NCI-H82 (cell line): ENCODE data around the gene SLC7A11.

Experiments
- DNase-seq: peaks from one replicate; lab custom pipeline; 2025; lab: John Stamatoyannopoulos, UW

SLC7A11 gene

GRCh38 chr4:138205531-138206233 lies 36.5 kb downstream of the SLC7A11 start:
- no peak for DNase-seq

DNA sequence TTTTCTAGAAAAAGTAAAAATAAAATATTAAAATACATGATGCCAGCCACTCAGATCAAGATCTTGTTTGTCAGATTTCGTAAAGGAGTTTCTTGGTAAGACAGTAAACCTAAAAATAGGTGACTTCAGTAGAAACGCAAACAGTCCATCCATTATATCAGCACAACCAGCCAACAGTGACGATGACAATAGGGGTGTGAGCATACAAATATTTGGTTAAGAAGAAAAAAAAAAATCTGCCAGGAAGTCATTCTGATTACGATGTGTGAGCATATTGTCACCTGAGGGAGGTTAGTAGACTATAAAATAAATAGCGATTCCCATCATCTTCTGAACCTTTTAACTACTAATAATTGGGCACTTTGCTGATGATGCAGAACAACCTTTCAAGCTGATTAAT lies 37.6 kb downstream of the SLC7A11 start:
- no peak for DNase-seq

GRCh38 chr4:138202686-138203085 lies 39.5 kb downstream of the SLC7A11 start:
- no peak for DNase-seq

GRCh38 chr4:138200236-138200590 lies 41.9 kb downstream of the SLC7A11 start:
- DNase-seq: no peak

GRCh38 chr4:138199568-138200235 lies 42.4 kb downstream of the SLC7A11 start:
- no peak for DNase-seq

DNA sequence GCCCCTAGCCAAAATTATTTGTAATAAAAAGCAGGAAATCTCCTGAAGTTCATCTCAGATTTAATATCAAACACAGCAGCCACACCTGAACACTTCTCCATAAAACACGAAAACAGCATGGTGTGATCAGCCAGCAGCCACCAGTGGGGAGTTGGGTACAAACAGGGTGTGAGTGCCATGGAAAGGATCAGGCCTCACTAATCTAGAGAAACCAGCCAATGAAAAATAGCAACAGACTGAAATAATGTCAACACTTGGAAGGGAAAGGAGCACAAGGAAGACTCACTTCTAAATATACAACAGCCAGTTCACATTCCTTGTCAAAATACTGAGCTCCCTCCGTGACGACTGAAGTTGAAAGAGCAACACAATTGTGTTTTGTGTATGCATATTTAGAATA lies 46.0 kb downstream of the SLC7A11 start:
- no peak for DNase-seq

- no peak for DNase-seq
Observed at GRCh38 chr4:138193963-138194362, 48.2 kb downstream of the SLC7A11 start.

- DNase-seq: no peak
Observed at GRCh38 chr4:138192113-138192512, 50.0 kb downstream of the SLC7A11 start.

GRCh38 chr4:138190452-138190858 lies 51.7 kb downstream of the SLC7A11 start:
- DNase-seq: no peak

- DNase-seq: no peak
Observed at GRCh38 chr4:138189206-138189605, 52.9 kb downstream of the SLC7A11 start.

- DNase-seq: peak; percentile 28
Observed at GRCh38 chr4:138188406-138189084, 53.6 kb downstream of the SLC7A11 start.

GRCh38 chr4:138185859-138186645 lies 56.1 kb downstream of the SLC7A11 start:
- DNase-seq: peak; percentile 68

GRCh38 chr4:138184886-138185285 lies 57.3 kb downstream of the SLC7A11 start:
- no peak for DNase-seq

DNA sequence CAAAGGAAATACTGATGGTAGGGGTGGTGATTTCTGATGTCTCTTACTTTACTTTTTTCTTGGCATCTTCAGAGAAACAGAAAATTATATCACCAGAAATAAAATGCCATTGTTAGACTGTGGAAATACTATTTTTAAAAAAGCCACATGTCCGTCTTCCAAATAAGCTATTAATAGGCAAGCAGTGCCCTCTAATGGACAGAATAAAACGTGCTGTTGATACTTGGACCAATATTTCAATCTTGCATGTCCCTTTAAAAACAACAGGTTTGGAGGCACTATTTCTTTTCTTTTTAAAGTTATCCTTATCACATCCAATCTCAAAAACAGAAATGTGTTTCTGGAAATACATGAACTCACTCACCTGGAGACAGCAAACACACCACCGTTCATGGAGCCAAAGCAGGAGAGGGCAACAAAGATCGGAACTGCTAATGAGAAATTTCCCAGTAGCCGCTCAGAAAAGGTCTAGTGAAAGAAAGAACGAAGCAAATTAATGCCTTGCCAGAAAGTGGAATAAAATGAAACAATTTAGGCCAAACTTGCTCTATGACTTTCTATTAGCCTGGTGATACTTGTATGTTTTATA lies 59.2 kb downstream of the SLC7A11 start:
- DNase-seq: peak; percentile 62

DNA sequence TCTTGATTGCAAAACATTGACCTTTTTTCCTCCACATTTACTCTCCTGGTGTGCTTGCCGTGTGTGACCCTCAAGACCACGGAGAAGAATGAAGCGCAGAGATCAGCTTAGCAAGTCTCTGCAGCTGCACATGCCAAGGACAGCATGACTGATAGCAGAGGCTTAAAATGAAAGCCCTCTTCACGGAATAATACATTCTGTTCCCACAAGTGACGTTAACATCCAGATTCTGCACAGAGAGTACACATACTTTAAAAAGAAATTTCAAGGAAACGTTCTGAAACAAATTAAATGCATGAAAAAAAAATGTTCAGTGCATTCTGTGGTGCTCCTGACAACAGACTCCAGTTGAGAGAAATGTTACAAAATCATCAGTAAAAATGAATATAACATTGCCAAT lies 60.9 kb downstream of the SLC7A11 start:
- DNase-seq: peak; percentile 41

- no peak for DNase-seq
Observed at GRCh38 chr4:138178566-138178965, 63.6 kb downstream of the SLC7A11 start.

DNA sequence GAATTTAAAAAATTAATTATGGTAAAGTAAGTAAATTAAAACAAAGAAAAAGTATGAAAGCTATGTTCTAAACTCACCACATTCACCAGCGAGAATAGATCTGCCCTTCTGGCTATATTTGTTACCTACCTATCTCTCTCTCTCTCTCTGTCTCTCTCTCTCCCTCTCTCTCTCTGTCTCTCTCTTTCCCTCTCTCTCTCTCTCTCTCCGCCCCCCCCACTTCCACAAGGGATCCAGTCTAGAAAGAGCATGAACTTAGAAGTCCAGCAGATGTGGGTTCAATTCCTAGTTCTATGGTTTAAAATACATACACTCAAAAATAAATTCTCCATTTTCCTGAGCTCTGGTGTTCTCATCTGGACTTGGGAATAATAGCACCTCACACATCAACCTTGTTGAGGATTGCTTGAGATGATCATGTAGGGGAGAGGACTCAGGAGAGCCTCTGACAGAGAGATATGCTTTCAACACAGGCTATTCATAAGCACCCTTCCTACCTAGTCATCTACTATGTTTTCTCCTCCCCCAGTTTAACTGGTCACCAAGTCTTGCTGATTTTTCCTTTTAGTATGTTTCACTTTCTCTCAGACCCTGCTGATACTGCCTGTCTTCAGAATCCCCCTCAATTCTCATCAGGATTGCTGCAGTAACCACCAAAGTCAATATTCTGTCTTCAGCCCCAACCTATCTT lies 64.7 kb downstream of the SLC7A11 start:
- no peak for DNase-seq

DNA sequence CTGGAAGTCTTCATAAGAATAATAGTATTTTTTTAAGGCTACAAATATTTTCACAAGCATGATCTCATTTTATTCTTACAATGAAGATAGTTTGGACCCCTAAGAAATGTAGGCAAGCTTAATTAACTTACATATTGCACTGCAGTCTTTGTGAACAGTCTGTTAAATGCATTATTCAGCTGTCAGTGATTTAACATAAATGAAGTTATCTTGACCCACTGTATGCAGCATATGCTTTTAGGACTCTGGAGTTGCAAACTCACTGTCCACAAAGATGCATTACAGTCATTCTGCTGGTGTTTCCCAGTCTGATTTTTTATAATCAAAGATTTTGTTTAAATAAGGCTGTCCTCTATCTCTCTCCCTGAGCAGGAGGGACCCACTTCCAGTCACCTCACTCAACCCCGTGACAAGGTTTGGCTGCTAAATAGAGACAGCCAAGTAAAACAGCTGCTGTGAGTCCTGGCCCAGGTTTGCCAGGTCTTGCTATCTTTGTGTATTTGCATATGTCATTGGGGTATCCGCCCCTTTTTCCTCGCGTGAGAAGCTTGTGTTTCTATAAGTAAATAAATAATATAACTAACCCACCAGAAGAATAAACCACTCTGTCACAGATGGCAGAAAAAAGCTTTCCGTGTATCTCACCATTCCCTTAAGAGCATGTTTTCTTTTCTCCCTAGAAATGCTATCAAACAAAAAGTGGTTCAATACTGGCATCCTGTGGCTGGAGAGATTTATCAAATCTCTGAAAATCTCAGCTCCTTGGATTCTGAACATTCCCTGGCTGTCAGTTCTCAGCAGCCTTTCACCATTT lies 67.0 kb downstream of the SLC7A11 start:
- no peak for DNase-seq

DNA sequence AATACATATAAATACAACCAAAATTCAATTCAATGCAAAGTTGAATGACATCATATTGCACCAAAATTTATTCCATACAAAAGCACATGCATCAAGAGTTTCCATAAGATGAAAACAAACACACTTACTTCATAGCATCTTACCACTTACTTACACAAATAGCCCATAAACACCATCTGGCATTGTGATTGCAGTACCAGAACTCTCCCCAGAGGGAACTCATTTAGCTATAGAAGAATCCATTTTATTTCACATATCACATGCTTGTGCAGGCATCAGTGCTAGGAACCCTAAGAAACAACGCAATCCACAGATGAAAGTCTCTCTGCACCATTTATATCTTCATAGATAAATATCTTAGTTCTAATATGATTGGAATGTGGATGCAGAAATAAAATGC lies 77.9 kb downstream of the SLC7A11 start:
- DNase-seq: peak; percentile 41

- no peak for DNase-seq
Observed at GRCh38 chr4:138163171-138163570, 79.0 kb downstream of the SLC7A11 start.

- DNase-seq: peak; percentile 27
Observed at GRCh38 chr4:138162259-138162658, 79.9 kb downstream of the SLC7A11 start.
